ENCODE measurements around the gene INHBC. TPM values are rescaled to one million over a fixed set of nuclear protein-coding genes. Genes with fewer than 3 reads are reported as not detected.

INHBC gene
- total RNA-seq, 1 experiment from 2014 or later, result 0.20 TPM

- CTCF ChIA-PET, result no interaction called here
- Histone ChIP-seq H3K36me3 (ENCODE audit: control insufficient read depth in 1 of 2, insufficient read depth in 2 of 2, low read length in 2 of 2) (no peaks in the 10 kb centered on the region), H3K4me2 (ENCODE audit: low read length) (no peak overlapping the region), H3K9ac (ENCODE audit: low read length) (no peak overlapping the region), H3K9me2 (ENCODE audit: insufficient read depth) (no peaks in the 10 kb centered on the region), H2AFZ (ENCODE audit: low read depth, low read length, poor library complexity, severe bottlenecking) (no peak overlapping the region), H3K9me3 (ENCODE audit: control insufficient read depth in 1 of 2, insufficient read depth in 1 of 2, low read depth in 1 of 2, low read length in 2 of 2) (no peaks in the 10 kb centered on the region), H3K4me1 (ENCODE audit: control insufficient read depth in 1 of 2, insufficient read depth in 2 of 2, low read length in 2 of 2) (peaks cover 3 to 23% of the 10 kb centered on the region in 2 experiments), H3K27me3 (ENCODE audit: insufficient read depth, low read length) (peaks cover 21% of the 10 kb centered on the region), H4K20me1 (ENCODE audit: insufficient read depth) (no peaks in the 10 kb centered on the region), H3K4me3 (replicated peaks in 1 of 2; ENCODE audit: low read depth in 1 of 2, low read length in 2 of 2) (no peak overlapping the region), H3K79me2 (ENCODE audit: insufficient read depth, low read length) (no peaks in the 10 kb centered on the region), H3K27ac (ENCODE audit: low read depth, low read length) (no peak overlapping the region)
- no peak for ATAC-seq
- POLR2A ChIA-PET, result no interaction called here
- no peak for DNase-seq (ENCODE audit: low read depth, low spot score)
- RAD21 ChIA-PET (ENCODE audit: low non-redundant PET in 1 of 2, low total read pairs in 2 of 2, uncharacterized antibody in 2 of 2, unreplicated experiment in 2 of 2), result no interaction called here
- BruUV-seq (replicated peaks), result no TSS peak
- intact Hi-C loops (cut with micrococcal nuclease), result no loop called here
- TF ChIP-seq SP1 (IDR thresholded peaks at IDR 0.05; ENCODE audit: low read depth) (no peak), YY1 (IDR thresholded peaks at IDR 0.05; ENCODE audit: extremely low read depth, insufficient replicate concordance, low read depth, low read length) (no peak), EZH2 (IDR thresholded peaks at IDR 0.05) (no peak), CEBPB (IDR thresholded peaks at IDR 0.05; ENCODE audit: low read depth) (no peak), ZFX (IDR thresholded peaks at IDR 0.05) (no peak), CTCF (IDR thresholded peaks at IDR 0.05 in 2 of 3, conservative IDR thresholded peaks at IDR 0.05 in 1 of 3; ENCODE audit: borderline replicate concordance in 1 of 3, insufficient read depth in 1 of 3, low read depth in 2 of 3, low read length in 2 of 3) (no peak), FOSL1 (IDR thresholded peaks at IDR 0.05; ENCODE audit: low read depth) (no peak), POLR2AphosphoS5 (IDR thresholded peaks at IDR 0.05; ENCODE audit: low read depth, low read length) (no peak), ZNF274 (IDR thresholded peaks at IDR 0.05; ENCODE audit: low read depth, low read length) (no peak), POLR2A (IDR thresholded peaks at IDR 0.05; ENCODE audit: borderline replicate concordance, extremely low read depth, insufficient read depth, insufficient read length) (no peak), JUND (IDR thresholded peaks at IDR 0.05) (no peak), SIN3A (IDR thresholded peaks at IDR 0.05; ENCODE audit: low read depth) (no peak), TCF7L2 (IDR thresholded peaks at IDR 0.05; ENCODE audit: borderline replicate concordance, extremely low read depth, insufficient read depth, insufficient read length) (no peak)
Observed at GRCh38 chr12:57465747-57466505, 31.3 kb downstream of the INHBC start.
